Neural crest cell (in vitro differentiated cells): Measurements from ENCODE around the gene TEX13B. TPM values are rescaled to one million over a fixed set of nuclear protein-coding genes. Genes with fewer than 3 reads are reported as not detected.

Experiments
- DNase-seq: peaks from one replicate; pipeline ENCODE4 v3.0.0; 2021; ENCODE audit warnings: low read depth, mixed read lengths, low spot score
- H3K27ac Mint-ChIP-seq: one replicate; pipeline ENCODE4 v1.8.0; 2021; ENCODE audit warnings: mild to moderate bottlenecking, mixed read lengths; ENCODE audit not compliant: unreplicated experiment
- H3K27me3 Mint-ChIP-seq: 2 replicates; pipeline ENCODE4 v1.8.0; 2021; ENCODE audit warnings: low read depth, mild to moderate bottlenecking, mixed read lengths
- H3K36me3 Mint-ChIP-seq: 2 replicates; pipeline ENCODE4 v1.8.0; 2021; ENCODE audit warnings: low read depth, mild to moderate bottlenecking, mixed read lengths
- H3K4me1 Mint-ChIP-seq: 2 replicates; pipeline ENCODE4 v1.8.0; 2021; ENCODE audit warnings: mixed read lengths
- H3K4me3 Mint-ChIP-seq: one replicate; pipeline ENCODE4 v1.8.0; 2021; ENCODE audit warnings: mild to moderate bottlenecking, mixed read lengths
- H3K9me3 Mint-ChIP-seq: 2 replicates; pipeline ENCODE4 v1.8.0; 2021; ENCODE audit warnings: mixed read lengths
- CTCF ChIP-seq: fragments of 200-600 bp; sonication (generic); conservative IDR thresholded peaks from 2 replicates; pipeline ENCODE4 v1.5.0; 2021; ENCODE audit warnings: antibody characterized with exemption, mild to moderate bottlenecking
- long read RNA-seq: library from polyadenylated mRNA; unstranded; transcript quantifications from one replicate; pipeline ENCODE4 v2.0.0, GENCODE V29; 2020
- total RNA-seq: library from RNA; stranded (reverse); gene quantifications from 2 replicates; pipeline ENCODE4 v1.2.1, GENCODE V29; 2021

TEX13B gene
- not detected in 2 replicates for total RNA-seq
- long read RNA-seq = 0 reads

GRCh38 chrX:107982356-107982755, at the start of gene TEX13B:
Gene TEX13B, minus strand, starts transcription at chrX:107982370. Its CDS starts 243 bp downstream, at chrX:107982127.
- H3K4me3 Mint-ChIP-seq = no peak within 1 kb of the TSS
- DNase-seq = no peak
- no peaks in the 10 kb centered on the region for H3K27me3 Mint-ChIP-seq
- peaks cover 4% of the 10 kb centered on the region for H3K4me1 Mint-ChIP-seq
- peaks cover 8% of the 10 kb centered on the region for H3K9me3 Mint-ChIP-seq
- no peaks in the 10 kb centered on the region for H3K36me3 Mint-ChIP-seq
- no peak within 1 kb of the TSS for H3K27ac Mint-ChIP-seq
- TF ChIP-seq CTCF = no peak

- Mint-ChIP-seq H3K27ac (no peak overlapping the region), H3K4me3 (no peak overlapping the region), H3K9me3 (peaks cover 8% of the 10 kb centered on the region), H3K4me1 (no peaks in the 10 kb centered on the region), H3K27me3 (no peaks in the 10 kb centered on the region), H3K36me3 (no peaks in the 10 kb centered on the region)
- TF ChIP-seq CTCF = no peak
- no peak for DNase-seq
Observed at GRCh38 chrX:108029928-108030711, 48.0 kb upstream of the TEX13B start.

GRCh38 chrX:108028854-108029253, 46.7 kb upstream of the TEX13B start:
- no peak for TF ChIP-seq CTCF
- Mint-ChIP-seq H3K4me3 (no peak overlapping the region), H3K4me1 (no peaks in the 10 kb centered on the region), H3K9me3 (peaks cover 14% of the 10 kb centered on the region), H3K36me3 (no peaks in the 10 kb centered on the region), H3K27ac (no peak overlapping the region), H3K27me3 (no peaks in the 10 kb centered on the region)
- no peak for DNase-seq

GRCh38 chrX:108025954-108026600, 43.9 kb upstream of the TEX13B start:
- H3K27me3 Mint-ChIP-seq = no peaks in the 10 kb centered on the region
- H3K27ac Mint-ChIP-seq = no peak overlapping the region
- no peak for DNase-seq
- no peak for TF ChIP-seq CTCF
- H3K36me3 Mint-ChIP-seq = no peaks in the 10 kb centered on the region
- H3K4me3 Mint-ChIP-seq = no peak overlapping the region
- peaks cover 14% of the 10 kb centered on the region for H3K9me3 Mint-ChIP-seq
- H3K4me1 Mint-ChIP-seq = no peaks in the 10 kb centered on the region

GRCh38 chrX:108025376-108025775, 43.2 kb upstream of the TEX13B start:
- Mint-ChIP-seq H3K27ac (no peak overlapping the region), H3K4me1 (no peaks in the 10 kb centered on the region), H3K9me3 (peaks cover 14% of the 10 kb centered on the region), H3K27me3 (no peaks in the 10 kb centered on the region), H3K36me3 (no peaks in the 10 kb centered on the region), H3K4me3 (no peak overlapping the region)
- DNase-seq = no peak
- TF ChIP-seq CTCF = no peak
